GM10266 (cell line): ENCODE measurements around the gene WDR76.

Source experiments
- DNase-seq: peaks from one replicate; pipeline ENCODE4 v3.0.0; 2012; ENCODE audit errors: extremely low spot score
- TF ChIP-seq, protein P1 (sequence below): IDR thresholded peaks from 2 replicates; pipeline ENCODE4 v1.5.1; 2012; ENCODE audit warnings: mild to moderate bottlenecking, low read depth; ENCODE audit not compliant: control insufficient read depth, insufficient read depth; ENCODE audit errors: missing control alignments

WDR76 gene

GRCh38 chr15:43898891-43899290 is 72.1 kb downstream of the WDR76 start:
- DNase-seq = no peak
- TF ChIP-seq, protein P1, sequence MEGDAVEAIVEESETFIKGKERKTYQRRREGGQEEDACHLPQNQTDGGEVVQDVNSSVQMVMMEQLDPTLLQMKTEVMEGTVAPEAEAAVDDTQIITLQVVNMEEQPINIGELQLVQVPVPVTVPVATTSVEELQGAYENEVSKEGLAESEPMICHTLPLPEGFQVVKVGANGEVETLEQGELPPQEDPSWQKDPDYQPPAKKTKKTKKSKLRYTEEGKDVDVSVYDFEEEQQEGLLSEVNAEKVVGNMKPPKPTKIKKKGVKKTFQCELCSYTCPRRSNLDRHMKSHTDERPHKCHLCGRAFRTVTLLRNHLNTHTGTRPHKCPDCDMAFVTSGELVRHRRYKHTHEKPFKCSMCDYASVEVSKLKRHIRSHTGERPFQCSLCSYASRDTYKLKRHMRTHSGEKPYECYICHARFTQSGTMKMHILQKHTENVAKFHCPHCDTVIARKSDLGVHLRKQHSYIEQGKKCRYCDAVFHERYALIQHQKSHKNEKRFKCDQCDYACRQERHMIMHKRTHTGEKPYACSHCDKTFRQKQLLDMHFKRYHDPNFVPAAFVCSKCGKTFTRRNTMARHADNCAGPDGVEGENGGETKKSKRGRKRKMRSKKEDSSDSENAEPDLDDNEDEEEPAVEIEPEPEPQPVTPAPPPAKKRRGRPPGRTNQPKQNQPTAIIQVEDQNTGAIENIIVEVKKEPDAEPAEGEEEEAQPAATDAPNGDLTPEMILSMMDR = no peak

DNA sequence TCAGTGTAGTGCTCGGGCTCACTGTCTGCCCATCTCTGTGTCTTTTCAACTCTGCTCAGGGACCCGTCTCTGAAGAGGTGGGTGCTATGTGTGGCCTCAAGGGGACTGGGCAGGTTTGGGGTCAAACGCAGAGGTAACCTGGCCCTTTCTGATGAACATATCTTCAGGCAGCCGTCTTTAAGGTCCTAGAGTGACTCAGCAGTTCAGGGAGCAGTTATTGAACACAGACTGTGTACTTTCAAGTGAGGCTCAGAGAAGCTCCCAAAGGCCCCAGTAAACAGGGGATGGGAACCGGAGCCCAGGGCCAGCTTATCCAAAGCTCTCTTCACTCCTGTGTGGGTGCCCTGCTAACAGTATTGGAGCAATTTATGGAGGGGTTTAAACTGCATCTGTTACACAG is 73.1 kb downstream of the WDR76 start:
- TF ChIP-seq, protein P1 = no peak
- DNase-seq = no peak

- no peak for DNase-seq
- TF ChIP-seq, protein P1 = no peak
Observed at GRCh38 chr15:43900996-43901395, 74.2 kb downstream of the WDR76 start.

GRCh38 chr15:43901495-43901894 is 74.7 kb downstream of the WDR76 start:
- no peak for DNase-seq

DNA sequence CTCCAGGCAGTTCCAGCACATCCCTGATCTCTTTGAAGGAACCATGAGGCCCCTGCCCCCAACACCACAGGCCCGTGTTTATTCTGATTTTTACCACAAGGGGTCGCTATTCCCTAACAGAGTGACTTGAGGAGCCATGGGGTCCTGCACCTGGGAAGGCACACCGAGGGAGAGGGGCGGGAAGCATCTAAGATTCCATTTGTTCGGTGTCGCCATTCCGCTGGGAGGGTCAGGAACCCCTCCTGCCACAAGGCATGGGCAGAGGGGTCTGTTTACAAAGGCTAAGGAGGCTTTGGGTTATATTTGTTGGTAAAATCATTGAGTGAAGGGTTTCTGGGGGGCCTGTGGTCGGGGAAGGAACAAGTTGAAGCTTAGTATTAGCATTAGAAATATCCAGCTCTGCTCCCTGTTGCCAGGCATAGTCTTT is 77.1 kb downstream of the WDR76 start:
- peak; percentile 69 for DNase-seq
- TF ChIP-seq, protein P1 = peak; percentile 87

More at GRCh38 chr15:43901495-43901894, 74.7 kb downstream of the WDR76 start:
- TF ChIP-seq, protein P1 = no peak

DNA sequence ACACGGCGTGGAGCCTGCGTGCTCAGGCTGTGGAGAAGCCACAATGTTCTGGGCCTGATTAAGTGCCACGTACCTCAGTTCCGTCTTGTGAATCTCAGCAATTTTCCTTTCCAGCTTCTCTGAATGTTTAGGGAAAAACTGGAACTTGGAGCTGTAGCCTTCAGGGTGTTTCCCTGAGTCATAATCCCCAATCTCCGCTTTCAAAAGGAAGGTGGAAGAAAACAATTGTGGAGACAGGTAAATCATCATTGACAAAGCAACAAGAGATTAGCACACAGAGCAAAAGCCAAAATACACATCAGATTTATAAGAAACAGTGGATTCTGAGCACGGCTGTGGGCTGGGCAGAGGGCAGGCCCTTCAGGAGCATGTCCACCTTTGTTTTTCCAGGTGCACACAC is 79.0 kb downstream of the WDR76 start:
- no peak for DNase-seq
- TF ChIP-seq, protein P1 = no peak

DNA sequence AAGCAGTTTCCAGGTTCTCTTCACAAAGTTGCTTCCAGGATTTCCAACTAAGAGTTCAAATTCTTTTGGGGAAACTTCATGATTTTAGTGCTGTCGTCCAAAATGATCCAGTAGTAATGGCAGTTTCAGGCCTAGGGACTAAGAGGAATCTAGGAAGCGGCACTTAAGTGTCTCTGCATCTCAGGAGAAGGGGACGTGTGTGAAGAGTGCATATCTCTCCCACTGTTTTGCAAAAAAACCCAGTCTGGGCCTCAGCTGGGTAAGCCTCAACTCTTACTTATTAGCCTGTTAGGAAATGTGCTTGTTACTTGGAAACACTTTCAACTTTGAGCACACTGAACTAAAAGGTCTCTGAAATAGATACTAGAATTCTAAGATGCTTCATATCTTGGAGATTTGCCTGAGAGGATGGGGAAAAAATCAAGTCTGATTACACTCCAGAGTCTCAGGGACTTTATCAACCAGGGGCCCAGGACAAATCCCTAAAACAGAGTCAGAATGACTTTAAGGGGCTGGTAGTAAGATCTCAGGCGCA is 81.8 kb downstream of the WDR76 start:
- TF ChIP-seq, protein P1 = no peak
- no peak for DNase-seq
